RWPE2 (cell line): ENCODE results near the gene TEX19.

Experiments
- ATAC-seq: fragments of 200-7000 bp; cut with Tn5 transposase; 3 replicates; pipeline ENCODE4 v1.9.1; 2021; ENCODE audit warnings: low read depth
- DNase-seq: peaks from one replicate; pipeline ENCODE4 v3.0.0-alpha.2; 2020; ENCODE audit warnings: low spot score
- H3K27ac ChIP-seq: fragments of 450-650 bp; 2 replicates; pipeline ENCODE4 v1.5.1; 2017; ENCODE audit warnings: mild to moderate bottlenecking; ENCODE audit not compliant: poor library complexity, severe bottlenecking
- H3K27me3 ChIP-seq: fragments of 250-450 bp; sonication (Bioruptor Pico); 2 replicates; pipeline ENCODE4 v1.5.1; 2021; ENCODE audit warnings: mild to moderate bottlenecking, moderate library complexity; ENCODE audit not compliant: insufficient read depth, poor library complexity, severe bottlenecking
- H3K36me3 ChIP-seq: fragments of 250-450 bp; sonication (Bioruptor Pico); 2 replicates; pipeline ENCODE4 v1.5.1; 2020; ENCODE audit warnings: low read depth, mild to moderate bottlenecking, moderate library complexity
- H3K4me1 ChIP-seq: fragments of 250-450 bp; sonication (Bioruptor Pico); 2 replicates; pipeline ENCODE4 v1.5.1; 2021; ENCODE audit warnings: mild to moderate bottlenecking, moderate library complexity; ENCODE audit not compliant: insufficient read depth, poor library complexity, severe bottlenecking
- H3K4me3 ChIP-seq: fragments of 250-450 bp; sonication (Bioruptor Pico); 2 replicates; pipeline ENCODE4 v1.5.1; 2021; ENCODE audit warnings: mild to moderate bottlenecking, moderate library complexity; ENCODE audit not compliant: severe bottlenecking
- H3K9me3 ChIP-seq: fragments of 250-450 bp; sonication (Bioruptor Pico); 2 replicates; pipeline ENCODE4 v1.5.1; 2021; ENCODE audit warnings: mild to moderate bottlenecking, moderate library complexity; ENCODE audit not compliant: severe bottlenecking
- TF ChIP-seq, protein P1 (sequence below): fragments of 450-650 bp; IDR thresholded peaks from one replicate; pipeline ENCODE4 v1.5.1; 2017; ENCODE audit warnings: mild to moderate bottlenecking, moderate library complexity; ENCODE audit not compliant: poor library complexity, severe bottlenecking

The TEX19 gene

GRCh38 chr17:82342361-82343079 is 16.5 kb upstream of the TEX19 start:
- TF ChIP-seq, protein P1, sequence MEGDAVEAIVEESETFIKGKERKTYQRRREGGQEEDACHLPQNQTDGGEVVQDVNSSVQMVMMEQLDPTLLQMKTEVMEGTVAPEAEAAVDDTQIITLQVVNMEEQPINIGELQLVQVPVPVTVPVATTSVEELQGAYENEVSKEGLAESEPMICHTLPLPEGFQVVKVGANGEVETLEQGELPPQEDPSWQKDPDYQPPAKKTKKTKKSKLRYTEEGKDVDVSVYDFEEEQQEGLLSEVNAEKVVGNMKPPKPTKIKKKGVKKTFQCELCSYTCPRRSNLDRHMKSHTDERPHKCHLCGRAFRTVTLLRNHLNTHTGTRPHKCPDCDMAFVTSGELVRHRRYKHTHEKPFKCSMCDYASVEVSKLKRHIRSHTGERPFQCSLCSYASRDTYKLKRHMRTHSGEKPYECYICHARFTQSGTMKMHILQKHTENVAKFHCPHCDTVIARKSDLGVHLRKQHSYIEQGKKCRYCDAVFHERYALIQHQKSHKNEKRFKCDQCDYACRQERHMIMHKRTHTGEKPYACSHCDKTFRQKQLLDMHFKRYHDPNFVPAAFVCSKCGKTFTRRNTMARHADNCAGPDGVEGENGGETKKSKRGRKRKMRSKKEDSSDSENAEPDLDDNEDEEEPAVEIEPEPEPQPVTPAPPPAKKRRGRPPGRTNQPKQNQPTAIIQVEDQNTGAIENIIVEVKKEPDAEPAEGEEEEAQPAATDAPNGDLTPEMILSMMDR, result no peak
- no peaks in the 10 kb centered on the region for H3K36me3 ChIP-seq

DNA sequence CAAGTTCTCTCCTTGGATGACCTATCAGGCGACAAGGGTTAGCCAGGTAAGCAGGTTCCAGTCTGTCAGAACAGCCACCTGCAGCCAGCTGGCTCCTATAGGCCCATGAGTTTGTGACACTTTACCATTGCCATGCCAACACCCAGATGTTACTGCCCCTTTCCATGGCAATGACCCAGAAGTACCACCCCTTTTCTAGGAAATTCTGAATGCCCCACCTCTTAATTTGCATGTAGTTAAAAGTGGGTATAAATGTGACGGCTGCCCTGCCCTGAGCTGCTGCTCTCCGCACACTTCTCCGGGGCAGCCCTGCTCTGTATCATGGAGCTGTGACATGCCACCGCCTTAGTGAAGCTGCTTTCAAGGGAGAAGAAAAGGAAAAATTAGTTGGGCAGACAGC is 15.5 kb upstream of the TEX19 start:
- no peaks in the 10 kb centered on the region for H3K9me3 ChIP-seq
- no peak overlapping the region for H3K27ac ChIP-seq
- H3K4me1 ChIP-seq, result peaks cover 8% of the 10 kb centered on the region
- TF ChIP-seq, protein P1, result no peak
- DNase-seq (no peak), ATAC-seq (no peak)
- no peaks in the 10 kb centered on the region for H3K36me3 ChIP-seq
- no peaks in the 10 kb centered on the region for H3K27me3 ChIP-seq
- no peak overlapping the region for H3K4me3 ChIP-seq

More at GRCh38 chr17:82342361-82343079, 16.5 kb upstream of the TEX19 start:
- DNase-seq, result no peak
- H3K4me3 ChIP-seq, result no peak overlapping the region
- no peak for ATAC-seq
- peaks cover 12% of the 10 kb centered on the region for H3K4me1 ChIP-seq
- no peaks in the 10 kb centered on the region for H3K27me3 ChIP-seq
- H3K27ac ChIP-seq, result no peak overlapping the region
- H3K9me3 ChIP-seq, result no peaks in the 10 kb centered on the region

GRCh38 chr17:82344175-82344907 is 14.7 kb upstream of the TEX19 start:
- Histone ChIP-seq H3K9me3 (no peaks in the 10 kb centered on the region), H3K4me1 (peaks cover 2% of the 10 kb centered on the region), H3K27me3 (no peaks in the 10 kb centered on the region), H3K36me3 (no peaks in the 10 kb centered on the region), H3K4me3 (no peak overlapping the region), H3K27ac (no peak overlapping the region)
- DNase-seq (peak; percentile 63), ATAC-seq (no peak)
- TF ChIP-seq, protein P1, result no peak

- H3K4me3 ChIP-seq, result no peak overlapping the region
- H3K27ac ChIP-seq, result no peak overlapping the region
- DNase-seq, result peak; percentile 61
- no peaks in the 10 kb centered on the region for H3K9me3 ChIP-seq
- no peaks in the 10 kb centered on the region for H3K36me3 ChIP-seq
- TF ChIP-seq, protein P1, result no peak
- no peaks in the 10 kb centered on the region for H3K4me1 ChIP-seq
- H3K27me3 ChIP-seq, result no peaks in the 10 kb centered on the region
- no peak; the same call in 2 of the 3 replicates for ATAC-seq
Observed at GRCh38 chr17:82345151-82345976, 13.7 kb upstream of the TEX19 start.
